ENCODE measurements around the gene HMCN2.

Gene HMCN2

GRCh38 chr9:130382636-130383349 is 117.2 kb downstream of the HMCN2 start:
- TF ChIP-seq CTCF (IDR thresholded peaks at IDR 0.05; ENCODE audit: borderline replicate concordance, insufficient read depth, low read depth, low read length) = no peak
- H3K4me3 ChIP-seq (ENCODE audit: low read depth, low read length) = no peak overlapping the region

- no peak overlapping the region for H3K4me3 ChIP-seq (ENCODE audit: low read depth, low read length)
- TF ChIP-seq CTCF (IDR thresholded peaks at IDR 0.05; ENCODE audit: borderline replicate concordance, insufficient read depth, low read depth, low read length) = no peak
Observed at GRCh38 chr9:130383350-130383715, 117.8 kb downstream of the HMCN2 start.

GRCh38 chr9:130383979-130384676 is 118.6 kb downstream of the HMCN2 start:
- TF ChIP-seq CTCF (IDR thresholded peaks at IDR 0.05; ENCODE audit: borderline replicate concordance, insufficient read depth, low read depth, low read length) = no peak
- no peak overlapping the region for H3K4me3 ChIP-seq (ENCODE audit: low read depth, low read length)

- TF ChIP-seq CTCF (IDR thresholded peaks at IDR 0.05; ENCODE audit: borderline replicate concordance, insufficient read depth, low read depth, low read length) = no peak
- no peak overlapping the region for H3K4me3 ChIP-seq (ENCODE audit: low read depth, low read length)
Observed at GRCh38 chr9:130385257-130385656, 119.7 kb downstream of the HMCN2 start.

- no peak overlapping the region for H3K4me3 ChIP-seq (ENCODE audit: low read depth, low read length)
- TF ChIP-seq CTCF (IDR thresholded peaks at IDR 0.05; ENCODE audit: borderline replicate concordance, insufficient read depth, low read depth, low read length) = no peak
Observed at GRCh38 chr9:130387398-130387797, 121.8 kb downstream of the HMCN2 start.

GRCh38 chr9:130387905-130388304 is 122.3 kb downstream of the HMCN2 start:
- no peak for TF ChIP-seq CTCF (IDR thresholded peaks at IDR 0.05; ENCODE audit: borderline replicate concordance, insufficient read depth, low read depth, low read length)

GRCh38 chr9:130390390-130390789 is 124.8 kb downstream of the HMCN2 start:
- TF ChIP-seq CTCF (IDR thresholded peaks at IDR 0.05; ENCODE audit: borderline replicate concordance, insufficient read depth, low read depth, low read length) = no peak
- no peak overlapping the region for H3K4me3 ChIP-seq (ENCODE audit: low read depth, low read length)

More at GRCh38 chr9:130387905-130388304, 122.3 kb downstream of the HMCN2 start:
- H3K4me3 ChIP-seq (ENCODE audit: low read depth, low read length) = no peak overlapping the region

All from GM12875 (cell line).